Stimulated activated CD4-positive, alpha-beta T cell treated with anti-CD3 and anti-CD28 coated beads, Interleukin-4, amount 100 ng/mL, for 24 hours (primary cell): ENCODE data around the gene CPVL.
A peak's percentile ranks its signal among the peaks of the same experiment; 100 is the strongest.
"Not testable (repeated sequence)": the region's sequence is repeated elsewhere in the genome, so short reads cannot be mapped to it uniquely, and the experiment has no call there.

Experiments
- DNase-seq: peaks from one replicate; pipeline ENCODE4 v3.0.0-alpha.2; 2020

The CPVL gene

GRCh38 chr7:29116361-29117200 is 29.8 kb downstream of the CPVL start:
- no peak for DNase-seq

GRCh38 chr7:29115753-29116152 is 30.6 kb downstream of the CPVL start:
- no peak for DNase-seq

GRCh38 chr7:29115130-29115687 is 31.1 kb downstream of the CPVL start:
- no peak for DNase-seq

DNA sequence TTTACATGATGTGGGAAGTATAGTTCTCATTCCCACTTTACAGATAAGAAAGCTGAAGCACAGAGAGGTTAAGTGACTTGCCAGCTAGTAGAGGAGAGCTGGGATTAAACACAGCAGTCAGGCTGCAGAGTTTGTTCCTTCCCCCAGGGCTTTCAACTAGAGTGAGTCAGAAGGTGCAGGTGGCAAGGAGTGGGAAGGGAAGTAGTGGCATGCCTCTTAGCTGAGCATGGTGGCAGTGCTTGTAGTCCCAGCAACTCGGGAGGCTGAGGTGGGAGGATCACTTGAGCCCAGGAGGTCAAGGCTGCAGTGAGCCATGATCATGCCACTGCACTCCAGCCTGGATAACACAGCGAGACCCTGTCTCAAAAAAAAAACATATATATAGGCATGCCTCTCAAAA is 32.1 kb downstream of the CPVL start:
- not testable (repeated sequence) for DNase-seq

GRCh38 chr7:29113384-29114102 is 32.8 kb downstream of the CPVL start:
- no peak for DNase-seq

GRCh38 chr7:29112721-29113120 is 33.6 kb downstream of the CPVL start:
- DNase-seq = no peak

GRCh38 chr7:29109899-29110298 is 36.4 kb downstream of the CPVL start:
- no peak for DNase-seq

DNA sequence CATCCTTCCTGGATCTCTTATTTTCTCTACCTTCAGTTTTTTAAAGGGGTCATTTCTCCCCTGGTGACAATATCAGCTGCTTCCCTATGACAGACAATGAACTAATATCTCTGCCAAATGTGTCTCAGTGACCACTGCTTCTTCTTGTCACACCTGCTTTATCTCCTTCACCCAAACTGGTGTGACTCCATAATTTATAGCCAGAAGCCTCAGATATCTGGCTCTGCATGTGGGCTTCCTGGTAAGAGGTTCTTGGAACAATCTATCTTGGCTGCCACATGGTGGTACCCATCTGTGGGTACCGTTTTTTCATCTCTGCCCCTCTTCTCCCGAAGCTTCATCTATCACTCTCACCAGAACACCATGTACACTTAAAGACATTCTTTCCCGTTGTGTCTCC is 37.0 kb downstream of the CPVL start:
- DNase-seq = no peak

DNA sequence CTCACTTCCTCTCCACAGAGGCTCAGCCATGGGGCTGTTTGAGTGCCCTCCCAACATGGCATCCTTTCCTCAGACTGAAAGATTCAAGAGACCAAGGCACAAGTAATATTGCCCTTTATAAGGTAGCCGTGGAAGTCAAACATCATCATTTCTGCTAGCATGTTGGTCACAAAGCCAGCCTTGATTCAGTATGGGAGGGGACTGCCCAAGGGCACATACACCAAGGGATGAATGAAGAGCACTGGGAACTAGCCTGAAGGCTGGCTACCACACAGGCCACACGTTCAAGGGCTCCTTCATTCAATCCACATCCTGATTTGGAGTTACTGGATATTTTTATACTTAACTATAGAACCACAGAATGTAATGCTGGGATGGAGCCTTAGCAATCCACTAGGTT is 39.3 kb downstream of the CPVL start:
- no peak for DNase-seq

DNA sequence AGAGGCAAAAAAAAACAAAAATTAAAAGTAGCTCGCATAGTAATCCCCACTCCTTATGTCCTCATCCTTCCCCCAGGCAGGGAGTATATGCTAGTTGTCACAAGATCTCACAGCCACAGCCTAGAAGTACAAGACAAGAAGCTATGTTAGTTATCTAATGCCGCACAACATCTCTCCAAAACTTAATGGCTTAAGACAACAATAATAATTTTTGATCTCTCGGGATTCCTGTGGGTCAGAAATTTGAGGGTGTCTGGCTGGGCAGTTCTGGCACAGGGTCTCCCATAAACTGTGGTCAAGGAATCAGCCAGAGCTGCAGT is 39.7 kb downstream of the CPVL start:
- DNase-seq = no peak

DNA sequence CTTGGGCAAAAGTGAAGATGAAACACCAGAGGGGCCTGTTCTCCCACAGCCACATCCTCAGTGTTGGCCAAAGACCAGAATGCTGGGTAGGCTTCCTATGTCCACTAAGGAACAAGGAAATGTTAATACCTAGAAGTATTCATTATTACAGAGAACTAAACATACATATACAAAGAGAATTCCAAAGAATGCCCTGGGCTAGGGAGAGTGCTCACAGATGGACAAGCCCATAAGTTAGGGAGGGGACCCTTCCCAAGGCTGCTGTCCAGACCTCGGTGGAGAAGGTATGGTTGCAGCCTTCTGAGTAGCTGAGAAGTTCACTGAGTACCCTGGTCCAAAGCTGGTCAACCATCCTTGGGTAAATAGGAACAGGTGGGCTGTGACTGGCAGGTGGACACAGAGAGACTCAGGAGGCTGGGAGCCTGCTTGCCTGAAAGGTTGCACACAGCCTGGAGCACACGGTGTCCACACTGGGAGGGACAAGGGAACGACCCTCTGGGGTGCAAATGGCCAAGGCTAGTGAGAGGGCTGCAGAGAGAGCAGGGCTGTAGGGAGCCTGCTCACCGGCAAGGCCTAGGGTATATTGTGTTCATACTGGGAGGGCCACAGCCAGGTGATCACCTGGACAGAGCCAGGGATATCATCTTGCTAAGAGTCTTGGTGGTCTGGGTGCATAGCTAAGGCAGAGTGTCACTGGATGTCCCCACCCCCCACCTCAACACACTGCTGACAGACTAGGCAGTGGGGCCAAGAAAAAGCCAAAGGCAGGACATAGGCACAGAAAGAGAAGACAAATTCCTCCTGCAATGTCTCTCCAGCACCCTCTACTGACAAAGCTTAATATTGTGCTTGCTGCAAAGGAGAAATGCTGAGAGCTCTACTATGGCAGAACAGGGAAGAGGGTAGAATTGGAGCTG is 40.3 kb downstream of the CPVL start:
- DNase-seq = no peak

GRCh38 chr7:29105191-29105590 is 41.1 kb downstream of the CPVL start:
- DNase-seq = no peak

- DNase-seq = peak; percentile 12
Measured at GRCh38 chr7:29102558-29103151, 43.7 kb downstream of the CPVL start.

GRCh38 chr7:29100924-29101323 is 45.4 kb downstream of the CPVL start:
- DNase-seq = no peak

DNA sequence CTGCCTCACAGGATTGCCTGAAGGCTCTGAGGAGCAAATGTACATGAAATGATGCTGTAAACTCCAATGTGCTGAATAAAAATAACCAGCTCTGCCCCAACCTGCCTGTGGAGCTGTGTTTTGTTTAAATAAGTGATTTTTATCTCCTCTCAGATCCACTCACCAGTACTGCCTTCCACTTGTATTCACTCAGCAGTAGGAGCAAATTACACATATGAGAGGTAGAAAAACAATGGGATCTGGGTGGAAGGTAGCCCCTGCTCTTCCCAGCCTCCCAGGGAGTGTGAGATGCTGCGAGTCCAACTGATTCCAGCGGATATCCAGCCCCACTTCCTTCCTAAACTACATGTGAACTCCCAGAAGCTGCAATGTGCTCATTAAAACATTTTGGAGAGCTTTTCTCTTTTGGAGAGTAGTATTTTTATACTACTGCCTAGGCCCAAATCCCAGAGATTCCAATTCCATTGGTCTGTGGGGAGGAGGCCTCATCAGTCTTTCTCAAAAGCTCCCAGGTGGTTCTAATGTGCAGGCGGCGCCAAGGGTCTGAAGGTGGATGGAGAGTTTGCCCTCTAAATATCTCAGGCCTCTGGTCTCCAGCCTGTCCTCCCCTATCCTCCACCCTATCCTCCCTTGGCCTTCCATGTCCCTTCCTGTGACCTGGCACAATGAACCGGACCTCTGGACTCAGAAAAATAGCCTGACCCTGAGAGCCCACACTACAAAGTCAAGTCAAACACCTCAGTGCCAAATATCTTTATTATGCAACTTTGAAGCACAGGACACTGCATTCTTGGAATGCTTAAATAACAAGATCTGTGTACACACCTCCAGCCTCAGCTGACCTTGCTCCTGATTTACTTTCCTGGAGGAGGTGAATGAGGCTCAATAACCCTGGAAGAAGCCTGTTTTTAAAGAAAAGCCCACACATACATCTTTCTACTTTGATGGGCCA is 46.2 kb downstream of the CPVL start:
- DNase-seq = no peak

DNA sequence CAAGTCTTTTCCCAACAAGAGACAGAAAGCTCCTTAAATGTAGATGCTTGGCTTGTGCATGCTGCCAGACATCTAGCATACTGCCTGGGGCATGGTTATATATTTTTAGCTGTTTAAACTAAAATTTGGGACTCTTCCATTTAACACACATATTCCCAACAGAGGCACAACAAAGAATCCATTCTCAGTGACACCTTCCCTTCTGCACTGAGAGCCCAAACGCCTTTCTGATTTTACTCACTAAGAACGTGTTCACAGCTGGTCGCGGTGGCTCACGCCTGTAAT is 49.9 kb downstream of the CPVL start:
- DNase-seq = no peak

- no peak for DNase-seq
Measured at GRCh38 chr7:29095631-29096445, 50.5 kb downstream of the CPVL start.

DNA sequence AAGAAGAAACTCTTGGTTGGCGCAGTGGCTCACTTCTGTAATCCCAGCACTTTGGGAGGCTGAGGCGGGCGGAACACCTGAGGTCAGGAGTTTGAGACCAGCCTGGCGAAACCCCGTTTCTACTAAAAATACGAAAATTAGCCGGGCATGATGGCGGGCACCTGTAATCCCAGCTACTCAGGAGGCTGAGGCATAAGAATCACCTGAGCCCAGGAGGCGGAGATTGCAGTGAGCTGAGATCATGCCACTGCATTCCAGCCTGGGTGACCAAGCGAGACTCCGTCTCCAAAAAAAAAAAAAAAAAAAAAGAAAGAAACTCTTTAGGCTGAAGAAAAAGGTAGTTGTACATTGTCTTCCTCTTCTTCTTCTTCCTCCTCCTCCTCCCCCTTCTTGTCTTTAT is 53.2 kb downstream of the CPVL start:
- DNase-seq = not testable (repeated sequence)

- no peak for DNase-seq
Measured at GRCh38 chr7:29091715-29092114, 54.6 kb downstream of the CPVL start.

DNA sequence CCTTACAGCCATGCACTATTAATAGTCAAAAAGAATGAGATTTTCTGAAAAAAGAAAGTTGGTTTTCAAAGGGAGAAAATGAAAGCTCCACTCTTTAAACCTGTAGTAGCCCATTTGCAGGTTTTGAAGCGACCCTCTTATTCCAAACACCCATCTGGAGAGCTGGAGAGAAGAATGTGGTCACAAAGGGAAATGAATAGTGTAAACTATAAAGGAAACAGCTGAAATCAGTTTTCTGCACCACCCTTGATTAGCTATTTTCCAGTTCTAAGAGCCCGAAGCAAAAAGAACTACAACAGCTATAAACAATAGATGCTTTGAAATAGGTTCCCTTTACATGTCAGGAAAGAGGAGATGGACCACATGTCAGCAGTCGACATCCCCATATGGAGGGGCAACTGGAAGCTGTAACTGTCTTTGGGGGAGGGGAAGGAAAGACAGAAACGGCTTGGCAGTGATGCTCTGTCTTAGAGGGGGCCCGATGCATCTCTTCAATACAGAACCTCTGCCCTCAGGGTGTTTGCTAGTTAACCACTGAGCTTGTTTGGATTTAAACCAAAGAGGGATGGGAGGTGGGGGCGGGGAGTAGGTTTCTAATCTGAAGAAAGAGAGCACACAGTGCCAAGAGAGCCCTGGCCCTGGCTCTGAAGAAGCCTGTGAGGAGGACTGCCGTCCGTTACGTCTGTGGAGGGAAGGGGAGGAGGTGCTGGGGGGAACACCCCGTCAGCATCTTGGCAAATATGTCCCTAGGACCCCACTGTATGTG is 55.3 kb downstream of the CPVL start:
- no peak for DNase-seq
